HG03103 (cell line): Measurements from ENCODE around the gene JMJD1C.
A peak's percentile ranks its signal among the peaks of the same experiment; 100 is the strongest.

Experiments
- ATAC-seq: cut with Tn5 transposase; IDR thresholded peaks from one replicate; pipeline ENCODE4 v1.9.1; 2021; ENCODE audit warnings: low read depth; ENCODE audit not compliant: unreplicated experiment

Gene JMJD1C

DNA sequence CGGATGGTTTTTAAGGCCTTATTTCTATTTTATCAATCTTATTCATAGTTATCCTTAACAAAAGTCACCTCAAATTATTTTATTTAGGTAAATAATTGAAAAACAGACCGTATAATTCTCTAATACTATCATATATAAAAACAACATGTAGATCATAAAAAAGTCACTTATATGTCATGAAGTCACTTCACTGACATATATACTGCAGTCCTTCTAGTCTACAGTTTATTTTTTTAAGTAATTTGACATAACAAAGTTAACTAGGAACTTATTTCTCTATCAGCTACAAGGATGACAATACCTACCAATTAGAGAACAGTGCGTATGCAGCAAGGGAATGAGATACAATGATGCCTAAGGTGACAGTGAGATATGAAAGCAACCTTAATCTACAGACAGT is 26.2 kb downstream of the JMJD1C start:
- ATAC-seq: no peak

GRCh38 chr10:63438506-63439498 is 27.0 kb downstream of the JMJD1C start:
- no peak for ATAC-seq

GRCh38 chr10:63437116-63437949 is 28.4 kb downstream of the JMJD1C start:
- no peak for ATAC-seq

GRCh38 chr10:63436225-63436624 is 29.6 kb downstream of the JMJD1C start:
- ATAC-seq: no peak

DNA sequence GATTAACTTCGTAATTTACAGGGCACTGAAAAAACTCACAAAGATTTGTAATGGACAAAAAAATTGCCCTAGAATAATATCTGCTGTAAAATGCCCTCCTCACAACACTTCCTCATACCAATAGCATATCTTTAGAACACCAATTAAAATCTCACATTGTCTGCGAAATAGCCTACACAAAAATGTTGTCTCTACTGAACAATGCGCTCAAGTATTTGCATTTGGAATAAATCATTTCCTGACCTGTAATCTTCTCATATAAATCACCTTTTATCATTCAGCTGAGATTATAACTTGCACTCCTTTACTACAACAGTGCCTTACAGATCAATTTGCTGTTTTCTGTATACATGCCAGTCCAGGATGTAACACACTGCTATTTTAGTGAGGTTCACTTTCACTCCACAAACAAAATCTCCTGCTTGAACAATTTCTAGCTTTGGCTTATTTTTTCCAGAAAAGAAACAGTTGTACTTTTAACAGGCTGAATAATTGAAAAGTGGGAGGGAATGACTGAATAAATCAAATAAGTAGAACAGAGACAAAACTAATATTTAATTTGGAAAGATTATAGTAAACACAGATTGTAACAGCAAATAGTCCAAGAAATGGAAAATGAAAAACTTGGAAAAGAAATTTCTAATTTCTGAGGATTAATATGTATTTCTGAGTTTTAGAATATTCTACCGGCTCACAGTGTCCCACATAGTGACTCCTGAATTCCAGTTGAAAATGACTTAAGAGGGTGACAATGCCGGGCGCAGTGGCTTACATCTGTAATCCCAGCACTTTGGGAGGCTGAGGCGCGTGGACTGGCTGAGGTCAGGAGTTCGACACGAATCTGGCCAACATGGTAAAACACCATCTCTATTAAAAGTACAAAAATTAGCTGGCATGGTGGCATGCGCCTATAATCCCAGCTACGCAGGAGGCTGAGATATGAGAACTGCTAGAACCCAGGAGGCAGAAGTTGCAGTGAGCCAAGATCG is 30.6 kb downstream of the JMJD1C start:
- no peak for ATAC-seq

GRCh38 chr10:63431962-63432797 is 33.6 kb downstream of the JMJD1C start:
- no peak for ATAC-seq

GRCh38 chr10:63430999-63431356 is 34.8 kb downstream of the JMJD1C start:
- ATAC-seq: no peak

DNA sequence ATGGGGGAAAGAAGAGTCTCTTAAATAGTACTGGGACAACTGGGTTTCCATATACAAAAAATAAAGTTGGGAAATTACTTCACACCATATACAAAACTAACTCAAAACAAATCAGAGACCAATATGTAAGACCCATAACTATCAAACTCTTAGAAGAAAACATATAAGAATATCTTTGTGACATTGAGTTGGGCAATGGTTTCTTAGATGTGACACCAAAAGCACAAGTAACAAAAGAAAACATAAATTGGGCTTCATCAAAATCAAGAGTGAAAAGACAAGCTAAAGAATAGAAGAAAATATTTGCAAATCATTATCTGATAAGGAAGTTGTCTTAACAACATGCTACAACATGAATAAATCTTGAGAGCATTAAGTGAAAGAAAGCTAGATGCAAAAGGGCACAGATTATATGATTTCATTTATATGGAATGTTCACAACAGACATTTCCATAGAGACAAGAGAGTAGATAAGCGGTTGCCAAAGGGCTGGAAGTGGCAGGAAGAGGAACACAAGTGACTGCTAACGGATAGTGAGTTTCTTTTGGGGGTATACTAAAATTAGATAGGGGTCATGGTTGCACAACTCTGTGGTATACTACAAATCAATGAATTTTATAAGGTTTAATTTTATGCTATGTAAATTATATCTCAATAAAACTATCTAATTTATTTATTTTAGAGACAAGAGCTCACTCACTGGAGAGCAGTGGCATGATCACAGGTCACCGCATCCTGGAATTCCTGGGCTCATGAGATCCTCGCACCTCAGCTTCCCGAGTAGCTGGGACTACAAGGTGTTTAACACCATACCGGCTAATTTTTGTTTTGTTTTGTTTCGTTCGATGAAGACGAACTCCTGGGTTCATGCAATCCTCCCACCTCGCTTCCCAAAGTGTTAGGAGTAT is 35.4 kb downstream of the JMJD1C start:
- no peak for ATAC-seq

DNA sequence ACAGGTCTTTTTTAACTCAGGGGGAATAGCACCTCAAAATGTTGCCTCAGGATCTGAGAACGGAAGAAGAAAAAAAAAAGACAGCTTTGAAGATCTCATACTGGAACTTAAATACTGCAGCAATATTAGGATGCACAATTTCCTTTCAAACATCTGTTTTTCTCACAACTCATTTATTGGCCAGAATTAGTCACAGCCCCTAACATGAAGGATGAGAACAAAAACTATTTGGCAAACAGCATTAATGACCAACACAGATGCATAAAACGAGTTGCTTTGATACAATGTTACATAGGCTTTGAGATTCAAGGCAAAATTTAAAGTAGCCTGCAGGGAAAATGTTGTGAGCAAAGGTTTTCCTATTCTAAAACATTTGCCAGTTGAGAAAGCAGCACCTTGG is 36.5 kb downstream of the JMJD1C start:
- ATAC-seq: no peak

- ATAC-seq: no peak
Observed at GRCh38 chr10:63427013-63427412, 38.8 kb downstream of the JMJD1C start.

- no peak for ATAC-seq
Observed at GRCh38 chr10:63425512-63425911, 40.3 kb downstream of the JMJD1C start.

DNA sequence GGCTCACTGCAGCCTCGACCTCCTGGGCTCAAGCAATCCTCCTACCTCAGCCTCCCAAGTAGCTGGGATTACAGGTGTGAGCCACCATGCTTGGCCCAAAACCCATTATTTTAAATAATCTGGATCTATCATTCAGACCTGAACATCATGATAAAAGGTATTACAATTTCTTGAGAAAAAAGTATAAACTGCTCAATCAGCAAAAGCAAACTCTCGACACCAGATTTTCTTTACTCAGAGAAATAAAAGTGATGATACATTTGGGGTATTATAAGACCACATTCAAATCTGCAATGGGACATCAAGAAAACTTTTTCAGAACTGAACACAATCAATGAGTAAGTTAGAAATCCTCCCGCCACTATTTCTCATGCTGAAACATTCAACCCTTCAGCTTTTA is 41.2 kb downstream of the JMJD1C start:
- ATAC-seq: no peak

DNA sequence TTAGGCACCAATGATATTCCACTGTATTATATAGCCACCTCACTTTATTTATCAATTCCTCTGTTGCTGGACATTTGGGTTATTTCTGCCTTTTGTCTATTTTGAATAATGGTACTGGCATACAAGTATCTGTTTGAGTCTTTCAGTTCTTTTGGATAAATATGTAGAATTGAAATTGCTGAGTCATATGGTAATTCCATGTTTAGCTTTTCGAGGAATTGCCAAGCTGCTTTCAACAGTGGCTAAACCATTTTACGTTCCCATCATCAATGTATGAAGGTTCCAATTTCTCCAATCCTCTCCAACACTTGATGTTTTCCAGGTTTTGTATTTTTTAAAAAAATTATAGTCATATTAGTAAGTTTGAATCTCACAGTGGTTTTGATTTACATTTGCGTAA is 42.3 kb downstream of the JMJD1C start:
- ATAC-seq: no peak

- peak; percentile 98 for ATAC-seq
Observed at GRCh38 chr10:63421591-63421990, 44.2 kb downstream of the JMJD1C start.

DNA sequence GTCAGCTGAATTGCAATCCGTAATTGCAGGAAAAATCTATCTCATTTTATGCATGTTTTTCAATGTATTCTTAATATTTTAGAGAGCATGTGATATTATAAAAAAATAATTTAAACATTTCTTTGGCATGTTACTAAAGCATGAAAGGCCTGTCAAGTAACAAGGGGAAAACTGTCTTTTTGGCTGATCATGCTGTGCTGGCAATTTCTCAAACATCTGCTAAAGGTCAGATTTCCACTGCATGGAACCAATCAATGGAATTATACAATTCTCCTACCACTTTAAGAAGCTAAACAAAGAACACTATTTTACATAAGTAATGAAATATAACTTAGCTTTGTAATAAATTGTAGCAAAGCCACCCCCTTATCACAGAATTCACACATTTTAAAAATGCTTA is 49.4 kb downstream of the JMJD1C start:
- ATAC-seq: no peak

GRCh38 chr10:63415640-63416244 is 50.0 kb downstream of the JMJD1C start:
- no peak for ATAC-seq

- ATAC-seq: no peak
Observed at GRCh38 chr10:63414481-63415260, 51.1 kb downstream of the JMJD1C start.
